DMS53 (cell line): ENCODE results near the gene ZBED6.
"Not testable (repeated sequence)": the region's sequence is repeated elsewhere in the genome, so short reads cannot be mapped to it uniquely, and the experiment has no call there.

Experiments used
- DNase-seq: peaks from one replicate; lab custom pipeline; 2025; lab: John Stamatoyannopoulos, UW

ZBED6 gene, protein sequence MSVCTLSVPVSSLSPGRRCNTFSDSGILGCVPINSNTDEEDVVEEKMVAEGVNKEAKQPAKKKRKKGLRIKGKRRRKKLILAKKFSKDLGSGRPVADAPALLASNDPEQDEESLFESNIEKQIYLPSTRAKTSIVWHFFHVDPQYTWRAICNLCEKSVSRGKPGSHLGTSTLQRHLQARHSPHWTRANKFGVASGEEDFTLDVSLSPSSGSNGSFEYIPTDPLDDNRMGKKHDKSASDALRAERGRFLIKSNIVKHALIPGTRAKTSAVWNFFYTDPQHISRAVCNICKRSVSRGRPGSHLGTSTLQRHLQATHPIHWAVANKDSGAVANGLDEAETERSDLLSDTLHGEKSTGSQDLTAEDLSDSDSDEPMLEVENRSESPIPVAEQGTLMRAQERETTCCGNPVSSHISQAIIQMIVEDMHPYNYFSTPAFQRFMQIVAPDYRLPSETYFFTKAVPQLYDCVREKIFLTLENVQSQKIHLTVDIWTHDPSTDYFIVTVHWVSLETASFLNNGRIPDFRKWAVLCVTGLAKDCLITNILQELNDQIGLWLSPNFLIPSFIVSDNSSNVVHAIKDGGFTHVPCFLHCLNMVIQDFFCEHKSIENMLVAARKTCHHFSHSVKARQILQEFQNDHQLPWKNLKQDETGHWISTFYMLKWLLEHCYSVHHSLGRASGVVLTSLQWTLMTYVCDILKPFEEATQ (N-terminal part only)

DNA sequence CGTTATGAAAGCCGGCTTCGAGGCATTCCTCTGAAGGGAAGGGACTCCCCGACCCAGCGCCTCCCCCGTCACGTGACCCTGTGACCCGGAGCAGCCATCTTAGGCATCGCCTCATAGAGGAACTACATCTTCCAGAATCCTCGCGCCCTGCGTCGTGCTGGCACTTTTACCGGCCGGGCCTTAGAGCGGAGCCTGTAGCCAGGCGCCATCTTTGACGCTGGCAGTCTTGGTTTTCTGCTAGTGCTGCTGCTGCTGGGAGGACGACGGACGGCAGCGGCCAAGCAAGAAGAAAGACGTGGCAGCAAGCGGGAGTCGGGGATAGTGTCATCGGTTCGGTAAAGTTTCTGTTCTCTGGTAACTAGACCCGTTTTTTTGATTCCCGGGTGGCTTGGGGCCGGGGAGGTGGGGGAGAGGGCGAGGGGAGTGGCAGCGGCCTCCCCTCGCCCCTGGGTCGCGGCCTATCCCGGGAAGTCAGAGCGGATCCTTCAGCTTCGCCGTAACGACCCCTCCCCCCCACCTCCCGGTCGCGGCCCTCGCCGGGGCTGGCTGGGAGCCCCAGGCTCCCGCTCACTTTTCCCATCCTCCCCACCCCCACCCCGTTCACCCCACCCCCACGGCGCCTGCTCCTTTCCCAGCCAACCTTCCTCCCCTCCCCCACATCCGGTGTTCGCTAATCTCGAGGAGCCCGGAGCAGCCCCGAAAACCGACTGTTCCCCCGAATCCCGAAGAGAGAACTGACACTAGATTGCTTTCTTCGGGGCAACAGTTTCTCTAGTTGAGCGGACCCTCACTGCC is at the start of gene ZBED6, which contains the start of gene ZC3H11A:
Gene ZBED6 (plus strand): TSS at position 183 of the 795 bp plus-strand sequence. CDS start 1,900 bp downstream, outside the sequence.
Gene ZC3H11A (plus strand): TSS at position 183 of the 795 bp plus-strand sequence. CDS start 21,448 bp downstream, outside the sequence.
- DNase-seq = peak; percentile 100

DNA sequence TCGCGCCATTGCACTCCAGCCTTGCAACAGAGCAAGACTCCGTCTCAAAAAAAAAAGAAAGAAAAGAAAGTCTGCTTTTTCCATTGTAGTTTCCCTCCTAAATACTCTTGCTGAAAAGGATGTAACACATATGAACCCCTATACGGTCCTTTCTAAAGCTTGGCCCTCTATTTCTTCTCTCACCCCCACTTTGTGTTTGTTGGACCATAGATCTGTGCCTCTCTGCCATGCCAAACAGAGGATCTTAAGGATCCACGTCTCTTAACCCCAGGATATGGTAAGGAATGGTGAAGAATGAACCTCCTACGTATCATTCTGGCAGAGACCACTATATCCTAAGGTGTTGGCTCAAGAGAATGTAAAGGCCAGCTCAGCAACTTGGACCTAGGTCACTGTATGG is 49.1 kb upstream of the ZBED6 start:
- DNase-seq = no peak

DNA sequence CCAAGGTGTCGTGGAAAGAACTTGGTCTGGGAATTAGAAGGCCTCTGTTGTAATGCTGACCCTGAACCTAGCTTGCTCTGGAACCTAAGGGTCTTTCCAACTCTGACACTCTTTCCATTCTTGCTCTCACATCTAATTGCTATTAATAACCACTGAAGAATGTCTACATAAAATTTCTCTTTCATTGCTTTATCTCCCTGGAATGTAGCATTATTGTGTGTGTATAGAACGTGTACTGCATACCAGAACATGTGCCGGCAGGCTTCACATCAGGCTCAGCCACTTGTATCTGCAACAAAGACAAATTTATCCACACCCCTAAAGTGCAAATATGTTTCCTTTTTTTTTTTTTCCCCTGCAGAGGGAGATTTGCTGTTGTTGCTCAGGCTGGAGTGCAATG is 44.4 kb upstream of the ZBED6 start:
- no peak for DNase-seq

DNA sequence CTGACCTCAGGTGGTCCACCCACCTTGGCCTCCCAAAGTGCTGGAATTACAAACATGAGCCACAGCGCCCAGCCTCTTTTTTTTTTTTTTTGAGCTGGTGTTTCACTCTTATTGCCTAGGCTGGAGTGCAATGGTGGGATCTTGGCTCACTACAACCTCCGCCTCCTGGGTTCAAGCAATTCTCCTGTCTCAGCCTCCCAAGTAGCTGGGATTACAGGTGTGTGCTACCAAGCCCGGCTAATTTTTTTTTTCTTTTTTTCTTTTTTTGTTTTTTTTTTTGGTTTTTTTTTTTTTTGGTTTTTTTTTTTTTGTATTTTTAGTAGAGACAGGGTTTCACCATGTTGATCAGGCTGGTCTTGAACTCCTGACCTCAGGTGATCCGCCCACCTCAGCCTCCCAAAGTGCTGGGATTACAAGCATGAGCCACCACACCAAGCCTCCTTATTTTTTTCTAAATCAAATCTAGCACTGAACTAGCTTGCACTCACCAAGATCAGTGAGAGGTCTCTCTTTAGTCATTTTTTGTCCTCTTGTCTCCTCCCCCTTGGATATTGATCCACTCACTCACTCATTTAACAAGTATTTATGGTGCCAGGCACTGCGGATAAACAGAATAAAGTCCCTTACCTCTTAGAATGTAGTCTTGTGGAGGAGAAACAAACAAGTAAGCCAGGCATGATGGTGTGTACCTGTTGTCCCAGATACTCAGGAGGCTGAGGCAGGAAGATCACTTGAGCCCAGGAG is 43.6 kb upstream of the ZBED6 start:
- not testable (repeated sequence) for DNase-seq

DNA sequence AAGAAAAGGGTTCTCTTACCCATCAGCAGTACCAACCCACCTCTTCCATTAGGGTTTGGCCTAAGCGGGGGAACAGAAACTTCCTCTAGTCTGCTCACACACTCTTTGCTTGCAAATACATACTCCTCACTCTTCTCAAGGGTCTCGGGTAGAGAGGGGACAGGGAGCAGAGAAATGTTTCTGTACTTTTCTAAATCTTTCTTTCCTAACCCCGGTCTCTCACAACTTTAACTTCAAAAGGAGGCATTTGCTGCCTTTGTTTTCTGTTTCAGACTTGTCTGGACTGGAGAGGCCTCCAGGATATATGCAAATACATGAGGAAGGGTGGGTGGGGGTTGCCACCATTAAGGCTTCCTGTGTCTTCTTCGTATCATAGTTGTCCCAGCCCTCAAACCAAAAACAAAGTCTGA is 41.0 kb upstream of the ZBED6 start:
- DNase-seq = no peak

DNA sequence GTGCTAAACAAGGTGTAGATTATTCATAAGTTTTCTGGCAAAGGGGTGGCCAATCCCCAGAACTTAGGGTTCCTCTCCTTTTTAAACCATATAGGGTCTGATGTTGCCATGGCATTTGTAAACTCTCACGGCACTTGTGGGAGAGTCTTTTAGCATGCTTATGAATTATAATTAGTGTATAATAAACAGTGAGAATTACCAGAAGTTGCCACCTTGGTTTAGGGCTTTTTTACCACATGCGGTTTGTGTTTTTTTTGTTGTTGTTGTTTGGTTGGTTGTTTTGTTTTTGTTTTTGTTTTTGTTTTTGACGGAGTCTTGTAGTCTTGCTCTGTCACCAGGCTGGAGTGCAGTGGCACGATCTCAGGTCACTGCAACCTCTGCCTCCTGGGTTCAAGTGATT is 39.4 kb upstream of the ZBED6 start:
- no peak for DNase-seq

DNA sequence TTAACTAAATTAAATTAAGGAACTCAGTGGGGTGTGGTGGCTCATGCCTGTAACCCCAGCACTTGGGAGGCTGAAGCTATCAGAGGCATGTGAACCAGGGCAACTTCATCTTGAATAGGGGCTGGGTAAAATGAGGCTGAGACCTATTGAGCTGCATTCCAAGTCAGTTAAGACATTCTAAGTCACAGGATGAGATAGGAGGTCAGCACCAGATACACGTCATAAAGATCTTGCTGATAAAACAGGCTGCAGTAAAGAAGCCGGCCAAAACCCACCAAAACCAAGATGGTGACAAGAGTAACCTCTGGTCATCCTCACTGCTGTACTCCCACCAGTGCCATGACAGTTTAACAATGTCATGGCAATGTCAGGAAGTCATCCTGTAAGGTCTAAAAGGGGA is 36.7 kb upstream of the ZBED6 start:
- DNase-seq = not testable (repeated sequence)

DNA sequence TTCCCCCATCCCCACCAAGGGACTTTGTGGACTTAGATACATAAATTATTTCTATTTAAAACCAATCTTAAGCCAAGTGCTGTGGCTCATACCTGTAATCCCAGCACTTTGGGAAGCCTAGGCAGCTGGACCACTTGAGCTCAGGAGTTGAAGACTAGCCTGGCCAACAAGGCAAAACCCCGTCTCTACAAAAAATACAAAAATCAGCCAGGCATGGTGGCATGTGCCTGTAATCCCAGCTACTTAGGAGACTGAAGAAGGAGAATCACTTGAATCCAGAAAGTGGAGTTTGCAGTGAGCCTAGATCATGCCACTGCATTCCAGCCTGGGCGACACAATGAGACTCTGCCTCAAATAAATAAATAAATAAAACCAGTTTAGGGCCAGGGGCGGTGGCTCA is 34.9 kb upstream of the ZBED6 start:
- no peak for DNase-seq

DNA sequence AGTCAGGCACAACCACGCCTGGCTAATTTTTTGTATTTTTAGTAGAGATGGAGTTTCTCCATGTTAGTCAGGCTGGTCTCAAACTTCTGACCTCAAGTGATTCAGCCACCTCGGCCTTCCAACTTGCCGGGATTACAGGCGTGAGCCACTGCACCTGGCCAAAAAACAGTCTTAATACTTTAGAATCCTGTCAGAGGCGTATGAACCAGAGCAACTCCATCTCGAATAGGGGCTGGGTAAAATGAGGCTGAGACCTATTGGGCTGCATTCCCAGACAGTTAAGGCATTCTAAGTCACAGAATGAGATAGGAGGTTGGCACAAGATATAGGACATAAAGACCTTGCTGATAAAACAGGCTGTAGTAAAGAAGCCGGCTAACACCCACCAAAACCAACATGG is 33.5 kb upstream of the ZBED6 start:
- not testable (repeated sequence) for DNase-seq

DNA sequence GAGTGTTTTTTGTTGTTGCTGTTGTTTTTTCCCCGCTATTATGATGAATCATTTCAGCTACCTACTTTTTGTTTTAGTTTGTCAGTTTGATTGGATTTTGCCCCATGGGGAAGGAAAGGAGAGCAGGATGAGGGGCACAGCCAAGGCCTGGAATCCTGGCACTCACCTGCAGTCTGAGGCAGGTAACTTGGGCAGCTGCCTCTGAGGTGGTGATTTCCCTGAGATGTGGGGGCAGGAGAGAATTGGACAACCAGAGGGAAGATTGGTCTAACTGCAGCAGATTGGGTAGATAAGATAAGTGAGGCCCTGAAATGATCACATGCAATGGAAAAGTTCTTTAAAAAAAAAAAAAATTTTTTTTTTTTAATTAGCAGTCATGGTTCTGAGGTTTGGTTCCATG is 31.9 kb upstream of the ZBED6 start:
- DNase-seq = no peak

DNA sequence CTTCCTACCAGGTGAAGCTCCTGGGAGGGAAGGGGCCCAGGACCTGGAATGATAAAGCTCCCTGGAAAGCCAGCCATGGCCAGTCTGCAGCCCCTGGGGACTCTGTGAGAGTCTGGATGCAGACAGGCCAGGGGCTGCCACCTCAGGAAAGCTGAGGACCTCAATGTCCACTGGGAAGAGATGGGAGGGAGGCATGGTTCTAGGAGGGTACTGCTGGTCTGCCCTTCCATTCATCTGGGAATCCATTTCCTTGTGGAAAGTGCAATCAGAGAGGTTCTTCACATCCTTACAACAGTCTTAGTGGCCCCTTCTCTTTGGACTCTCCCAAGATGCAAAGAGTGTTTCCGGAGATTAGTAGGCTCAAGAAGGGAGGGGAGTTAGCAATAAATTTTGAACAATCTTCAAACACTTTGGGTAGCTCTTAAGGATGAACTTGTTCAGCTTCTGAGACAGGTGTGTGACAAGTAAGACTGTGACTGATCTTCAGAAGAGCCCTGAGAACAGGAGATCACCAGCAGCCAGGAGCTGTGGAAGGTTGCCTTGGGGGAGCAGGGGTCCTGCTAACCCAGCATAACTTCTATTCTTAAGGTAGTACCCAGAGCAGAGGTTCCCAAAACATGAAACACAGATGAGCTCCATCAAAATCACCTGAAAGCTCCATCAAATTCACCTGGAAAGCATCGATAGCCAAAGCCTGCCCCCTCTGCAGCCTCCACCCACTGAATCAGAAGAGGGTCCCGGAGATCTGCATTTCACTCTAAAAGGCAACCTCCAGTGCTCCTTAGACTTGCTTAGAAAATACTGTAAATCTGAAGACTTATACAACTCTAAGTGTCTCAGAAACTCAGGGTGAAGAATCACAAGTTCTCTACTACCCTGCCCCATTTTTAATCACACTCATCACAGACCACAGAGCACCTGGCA is 31.1 kb upstream of the ZBED6 start:
- no peak for DNase-seq

DNA sequence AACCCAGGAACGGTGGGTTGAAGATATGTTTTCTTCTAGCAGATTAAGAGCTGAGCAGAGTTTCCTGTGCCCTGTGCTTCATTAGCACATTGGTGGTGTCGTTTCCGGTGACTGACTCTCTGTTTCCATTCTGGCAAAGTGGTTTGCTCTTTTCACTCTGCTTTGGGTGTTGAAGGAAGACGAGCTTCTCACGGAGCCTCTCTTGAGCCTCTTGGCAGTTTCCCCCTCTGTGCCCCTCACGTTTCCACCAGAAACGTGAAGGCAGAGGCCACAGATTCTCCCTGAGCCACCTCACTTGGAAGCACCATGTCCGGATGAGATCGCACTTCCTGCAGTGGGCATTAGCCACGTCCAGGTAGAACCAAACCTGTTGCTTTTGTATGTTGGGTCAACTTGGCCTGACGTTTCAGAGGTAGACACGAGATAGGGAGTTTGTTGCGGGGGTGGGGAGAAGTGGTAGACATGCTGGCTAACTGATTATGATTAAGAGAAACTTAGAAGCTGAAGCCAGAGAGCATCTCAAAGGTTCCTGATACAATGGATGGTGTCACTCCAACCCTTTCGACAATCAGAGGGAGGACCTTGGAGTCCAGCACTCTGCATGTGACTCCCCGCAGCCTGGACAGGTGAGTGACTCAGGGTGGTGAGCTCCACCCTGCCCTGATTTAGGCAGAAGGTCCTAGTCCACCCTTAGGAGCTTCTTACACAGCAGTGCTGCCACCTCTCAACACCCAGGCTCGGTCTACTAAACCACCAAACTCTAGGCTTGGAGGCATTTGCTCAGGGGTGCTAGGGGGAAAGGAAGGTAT is 30.2 kb upstream of the ZBED6 start, which contains the start of gene LAX1:
Gene LAX1 (plus strand): TSS at position 155 of the 809 bp plus-strand sequence. CDS start 383 bp downstream, at position 538.
- no peak for DNase-seq

DNA sequence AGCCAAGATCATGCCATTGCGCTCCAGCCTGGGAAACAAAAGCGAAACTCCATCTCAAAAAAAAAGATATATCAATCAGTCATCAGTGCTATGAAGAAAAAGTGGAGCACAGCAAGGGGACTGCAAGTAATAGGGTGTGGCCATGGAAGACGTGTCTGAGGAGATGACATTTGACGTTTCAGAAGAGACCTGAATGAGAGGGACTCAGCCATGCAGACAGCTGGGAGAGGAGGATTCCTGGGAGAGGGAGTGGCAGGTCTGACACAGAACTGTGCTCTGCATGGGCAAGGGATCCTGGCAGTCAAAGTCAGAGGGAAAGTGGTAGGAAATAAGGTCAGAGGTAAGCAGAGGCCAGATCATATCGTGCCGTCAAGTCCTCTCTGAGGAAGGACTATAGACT is 27.2 kb upstream of the ZBED6 start:
- DNase-seq = no peak

DNA sequence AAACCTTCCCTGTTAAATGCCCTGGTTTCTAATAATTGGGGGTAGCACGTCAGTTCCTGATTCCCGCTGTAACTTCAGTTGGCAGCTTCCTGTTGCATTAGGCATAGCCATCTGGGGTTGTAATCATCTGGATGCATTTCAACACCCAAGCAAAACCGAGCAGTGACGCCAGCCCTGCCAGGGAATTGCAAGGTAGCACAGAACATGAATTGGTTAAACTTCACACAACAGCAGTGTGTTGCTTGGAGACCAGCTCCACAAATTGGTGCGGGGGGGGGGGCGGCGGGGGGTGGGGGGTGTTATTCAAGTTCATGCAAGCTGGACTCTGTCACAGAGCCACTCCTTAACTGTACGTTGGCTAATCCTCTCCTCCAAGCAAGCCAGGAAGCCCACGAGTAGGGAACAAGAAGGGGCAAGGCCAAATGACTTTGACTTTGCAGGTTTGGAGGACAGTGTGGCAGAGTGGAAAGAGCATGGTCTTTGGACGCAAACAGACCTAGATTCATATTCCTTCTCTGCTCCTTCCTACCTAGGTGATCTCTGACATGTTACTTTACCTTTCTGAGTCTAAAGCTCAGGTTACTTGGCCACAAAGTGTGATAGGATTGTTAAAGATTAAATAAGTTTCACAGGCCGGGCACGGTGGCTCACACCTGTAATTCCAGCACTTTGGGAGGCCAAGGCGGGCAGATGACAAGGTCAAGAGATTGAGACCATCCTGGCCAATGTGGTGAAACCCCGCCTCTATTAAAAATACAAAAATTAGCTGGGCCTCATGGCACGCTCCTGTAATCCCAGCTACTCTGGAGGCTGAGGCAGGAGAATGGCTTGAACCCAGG is 25.7 kb upstream of the ZBED6 start:
- peak; percentile 22 for DNase-seq

DNA sequence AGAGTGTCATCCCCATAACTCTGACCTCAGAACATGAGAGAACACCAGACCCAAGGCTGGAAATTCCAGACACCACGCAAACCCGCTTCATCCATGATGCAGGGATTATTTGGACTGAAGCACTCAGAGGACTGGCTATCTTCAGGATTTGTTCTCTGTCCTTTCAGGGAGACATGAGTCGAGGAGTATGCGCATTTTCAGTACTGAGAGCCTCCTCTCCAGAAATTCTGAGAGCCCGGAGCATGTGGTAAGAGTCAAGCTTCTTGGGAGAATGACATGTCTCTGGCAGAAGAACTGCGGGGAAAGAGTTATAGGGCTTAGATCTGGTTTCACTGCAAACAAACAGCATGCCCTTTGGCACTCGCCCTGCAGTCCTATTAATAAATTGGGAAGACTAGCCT is 23.5 kb upstream of the ZBED6 start:
- no peak for DNase-seq

DNA sequence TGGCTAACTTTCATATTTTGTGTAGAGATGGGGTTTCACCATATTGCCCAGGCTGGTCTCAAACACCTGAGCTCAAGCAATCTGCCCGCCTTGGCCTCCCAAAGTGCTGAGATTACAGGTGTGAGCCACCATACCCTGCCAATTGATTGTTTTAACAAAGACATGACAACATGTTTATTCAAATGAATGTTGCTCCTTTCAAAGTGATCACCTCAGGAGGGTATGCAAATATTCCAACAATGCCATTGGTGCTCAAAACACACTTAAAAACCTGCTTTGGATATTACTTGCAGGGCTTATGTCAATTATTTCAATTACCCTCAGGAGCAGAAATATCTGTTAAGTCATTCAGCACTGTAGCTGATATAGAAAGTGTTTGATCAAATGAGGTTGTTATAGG is 22.6 kb upstream of the ZBED6 start:
- no peak for DNase-seq

DNA sequence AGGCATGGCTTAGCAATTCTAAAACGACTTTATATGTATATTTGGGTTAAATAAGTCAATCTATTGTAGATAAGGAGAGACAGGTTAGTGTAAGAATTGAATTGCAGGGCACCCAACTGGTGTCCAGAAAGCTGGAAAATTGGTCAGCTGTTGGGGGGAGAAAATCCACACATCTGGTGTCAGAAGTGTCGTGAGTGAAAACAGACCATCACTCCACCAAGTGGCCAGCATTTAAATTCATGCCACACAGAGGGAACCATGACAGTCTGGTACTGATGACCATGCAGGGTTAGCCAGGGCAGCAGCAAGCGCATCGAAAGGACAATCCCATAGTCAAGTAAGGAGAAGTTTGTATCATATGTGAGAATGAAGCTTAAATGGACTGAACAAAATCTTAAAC is 18.8 kb upstream of the ZBED6 start:
- DNase-seq = peak; percentile 42

DNA sequence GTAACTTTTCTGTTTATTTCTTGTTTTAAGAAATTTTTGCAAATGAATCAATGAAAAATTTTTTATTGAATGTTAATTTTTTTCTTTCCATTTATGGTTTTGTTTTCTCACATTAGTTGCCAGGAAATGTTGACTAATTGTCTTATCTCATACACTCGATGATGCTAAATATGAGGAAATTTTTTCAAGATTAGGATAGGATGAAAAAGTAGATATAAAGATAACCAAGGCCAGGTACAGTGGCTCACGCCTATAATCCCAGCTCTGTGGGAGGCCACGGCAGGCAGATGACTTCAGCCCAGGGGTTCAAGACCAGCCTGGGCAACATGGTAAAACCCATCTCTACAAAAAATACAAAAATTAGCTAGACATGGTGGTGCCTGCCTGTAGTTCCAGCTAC is 17.8 kb upstream of the ZBED6 start:
- no peak for DNase-seq

DNA sequence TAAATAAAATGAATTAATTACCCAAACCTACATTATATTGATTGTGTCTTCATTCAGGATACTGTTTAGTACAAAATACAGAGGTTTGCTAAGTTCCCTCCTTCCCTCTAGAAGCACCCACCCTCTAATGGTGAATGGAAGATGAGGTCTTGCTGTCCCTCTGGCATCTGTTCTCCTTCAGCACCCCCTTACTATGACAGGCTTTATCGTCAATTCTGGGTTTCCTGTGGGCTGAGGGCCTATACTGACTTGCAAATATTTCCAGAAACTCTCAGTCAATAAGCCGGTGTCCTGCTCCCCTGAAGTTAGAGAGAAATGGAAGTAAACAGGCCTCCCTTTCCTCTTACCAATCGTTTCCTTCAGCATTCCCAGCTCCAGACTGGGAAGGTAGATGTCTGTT is 17.3 kb upstream of the ZBED6 start:
- no peak for DNase-seq
